ENCODE measurements around the gene UTP14C. TPM values are rescaled to one million over a fixed set of nuclear protein-coding genes. Genes with fewer than 3 reads are reported as not detected.

UTP14C gene
- total RNA-seq, 2 donors from 2014 or later: 13.1 to 15.0 TPM

DNA sequence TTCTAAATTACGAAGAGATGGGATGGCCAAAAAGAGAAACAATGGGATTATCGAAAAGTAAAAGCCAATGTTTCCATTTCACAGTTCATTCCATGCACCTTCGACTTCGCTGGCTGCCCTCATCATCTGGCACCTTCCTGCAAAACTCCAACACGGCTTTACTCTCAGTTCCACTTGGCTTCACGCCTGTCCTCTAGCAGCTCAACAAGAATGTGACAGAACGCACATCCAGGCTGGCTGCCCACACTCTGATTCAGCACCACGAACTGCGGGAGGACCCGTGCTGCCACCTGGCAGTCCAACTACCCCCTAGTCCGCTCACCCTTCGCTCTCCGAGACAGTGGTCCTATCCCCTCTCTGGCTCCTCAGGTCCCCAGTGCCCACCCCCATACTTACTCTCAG, 25.0 kb upstream of the UTP14C start:
- H3K9me3 ChIP-seq: no peaks in the 10 kb centered on the region
- H3K4me3 ChIP-seq: no peak overlapping the region
- H3K27ac ChIP-seq: peak overlapping the region; percentile 40 to 52
- TF ChIP-seq, protein P1, sequence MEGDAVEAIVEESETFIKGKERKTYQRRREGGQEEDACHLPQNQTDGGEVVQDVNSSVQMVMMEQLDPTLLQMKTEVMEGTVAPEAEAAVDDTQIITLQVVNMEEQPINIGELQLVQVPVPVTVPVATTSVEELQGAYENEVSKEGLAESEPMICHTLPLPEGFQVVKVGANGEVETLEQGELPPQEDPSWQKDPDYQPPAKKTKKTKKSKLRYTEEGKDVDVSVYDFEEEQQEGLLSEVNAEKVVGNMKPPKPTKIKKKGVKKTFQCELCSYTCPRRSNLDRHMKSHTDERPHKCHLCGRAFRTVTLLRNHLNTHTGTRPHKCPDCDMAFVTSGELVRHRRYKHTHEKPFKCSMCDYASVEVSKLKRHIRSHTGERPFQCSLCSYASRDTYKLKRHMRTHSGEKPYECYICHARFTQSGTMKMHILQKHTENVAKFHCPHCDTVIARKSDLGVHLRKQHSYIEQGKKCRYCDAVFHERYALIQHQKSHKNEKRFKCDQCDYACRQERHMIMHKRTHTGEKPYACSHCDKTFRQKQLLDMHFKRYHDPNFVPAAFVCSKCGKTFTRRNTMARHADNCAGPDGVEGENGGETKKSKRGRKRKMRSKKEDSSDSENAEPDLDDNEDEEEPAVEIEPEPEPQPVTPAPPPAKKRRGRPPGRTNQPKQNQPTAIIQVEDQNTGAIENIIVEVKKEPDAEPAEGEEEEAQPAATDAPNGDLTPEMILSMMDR (IDR thresholded peaks at IDR 0.05): peak in 1 of 2 donors; percentile 38
- H3K36me3 ChIP-seq: no peaks in the 10 kb centered on the region
- peak; percentile 68 for DNase-seq (ENCODE audit: low spot score)
- H3K4me1 ChIP-seq: peaks cover 0 to 30% of the 10 kb centered on the region in 2 donors
- no peaks in the 10 kb centered on the region for H3K27me3 ChIP-seq

DNA sequence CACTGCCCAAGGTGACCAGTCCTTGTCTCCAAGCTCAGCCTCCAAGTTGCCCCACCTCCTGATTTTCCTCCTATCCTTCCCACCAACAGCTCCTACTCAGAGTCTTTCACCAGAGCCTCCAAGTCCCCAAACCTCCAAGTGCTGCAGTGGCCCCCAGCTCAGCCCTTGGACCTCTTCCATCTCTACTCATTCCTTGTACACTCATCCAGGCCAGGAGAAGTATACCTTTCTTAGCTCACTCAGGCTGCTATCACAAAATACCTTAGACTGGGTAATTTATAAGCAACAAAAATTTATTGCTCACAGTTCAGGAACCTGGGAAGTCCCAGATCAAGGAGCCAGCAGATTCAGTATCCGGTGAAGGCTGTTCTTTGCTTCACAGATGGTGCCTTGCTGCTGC, 24.6 kb upstream of the UTP14C start:
- no peak for DNase-seq (ENCODE audit: low spot score)
- Histone ChIP-seq H3K27ac (peak overlapping the region; percentile 40 to 52), H3K9me3 (no peaks in the 10 kb centered on the region), H3K36me3 (no peaks in the 10 kb centered on the region), H3K27me3 (no peaks in the 10 kb centered on the region), H3K4me1 (peaks cover 0 to 28% of the 10 kb centered on the region in 2 donors), H3K4me3 (no peak overlapping the region)
- TF ChIP-seq, protein P1 (IDR thresholded peaks at IDR 0.05): no peak

DNA sequence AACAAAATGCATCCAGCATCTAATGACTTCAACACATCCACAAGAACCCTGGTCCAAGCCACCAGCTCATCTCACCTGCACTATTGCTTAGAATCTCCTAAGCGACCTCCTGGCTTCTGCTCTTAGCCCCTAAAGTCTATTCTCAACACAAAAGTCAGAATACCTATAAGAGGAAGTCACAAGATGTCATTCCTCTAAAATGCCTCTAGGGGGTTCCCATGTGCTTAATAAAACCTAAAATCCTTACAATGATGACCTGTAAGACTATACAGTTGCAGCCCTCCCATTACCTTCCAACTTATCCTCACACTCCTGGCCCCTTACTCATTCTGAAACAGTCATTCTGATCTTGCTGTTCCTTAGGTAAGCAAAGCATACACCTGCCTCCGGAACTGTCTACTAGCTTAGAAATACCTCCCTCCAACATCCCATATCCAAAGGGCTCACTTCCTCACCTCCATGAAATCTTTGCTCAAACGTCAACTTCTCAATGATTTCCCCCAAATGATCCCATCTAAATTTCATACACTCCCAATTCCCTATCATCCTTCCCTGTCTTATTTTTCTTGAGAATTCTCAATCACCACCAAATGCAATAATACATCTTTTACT, 23.3 kb upstream of the UTP14C start:
- Histone ChIP-seq H3K4me1 (peaks cover 0 to 15% of the 10 kb centered on the region in 2 donors), H3K27me3 (no peaks in the 10 kb centered on the region), H3K27ac (no peak overlapping the region), H3K36me3 (no peaks in the 10 kb centered on the region), H3K9me3 (no peaks in the 10 kb centered on the region), H3K4me3 (no peak overlapping the region)
- TF ChIP-seq, protein P1 (IDR thresholded peaks at IDR 0.05): peak; percentile 77 to 78
- no peak for DNase-seq (ENCODE audit: low spot score)

DNA sequence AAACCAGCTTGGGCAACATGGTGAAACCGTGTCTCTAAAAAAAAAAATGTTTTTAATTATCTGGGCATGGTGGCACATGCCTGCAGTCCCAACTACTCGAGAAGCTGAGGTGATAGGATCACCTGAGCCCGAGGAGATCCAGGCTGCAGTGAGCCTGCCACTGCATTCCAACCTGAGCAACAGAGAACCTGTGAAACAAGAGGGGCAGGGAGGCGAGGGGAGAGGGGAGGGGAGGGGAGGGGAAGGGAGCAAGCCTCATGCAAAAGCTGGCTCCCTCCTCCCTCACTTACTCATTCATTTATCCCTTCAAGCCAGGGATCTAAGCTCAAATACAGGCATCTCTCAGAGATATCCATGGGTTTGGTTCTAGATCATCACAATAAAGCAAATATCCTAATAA, 22.1 kb upstream of the UTP14C start:
- H3K27me3 ChIP-seq: no peaks in the 10 kb centered on the region
- TF ChIP-seq, protein P1 (IDR thresholded peaks at IDR 0.05): no peak
- no peak overlapping the region for H3K27ac ChIP-seq
- no peak overlapping the region for H3K4me3 ChIP-seq
- peaks cover 0 to 9% of the 10 kb centered on the region in 2 donors for H3K4me1 ChIP-seq
- no peaks in the 10 kb centered on the region for H3K9me3 ChIP-seq
- H3K36me3 ChIP-seq: no peaks in the 10 kb centered on the region
- DNase-seq (ENCODE audit: low spot score): no peak

DNA sequence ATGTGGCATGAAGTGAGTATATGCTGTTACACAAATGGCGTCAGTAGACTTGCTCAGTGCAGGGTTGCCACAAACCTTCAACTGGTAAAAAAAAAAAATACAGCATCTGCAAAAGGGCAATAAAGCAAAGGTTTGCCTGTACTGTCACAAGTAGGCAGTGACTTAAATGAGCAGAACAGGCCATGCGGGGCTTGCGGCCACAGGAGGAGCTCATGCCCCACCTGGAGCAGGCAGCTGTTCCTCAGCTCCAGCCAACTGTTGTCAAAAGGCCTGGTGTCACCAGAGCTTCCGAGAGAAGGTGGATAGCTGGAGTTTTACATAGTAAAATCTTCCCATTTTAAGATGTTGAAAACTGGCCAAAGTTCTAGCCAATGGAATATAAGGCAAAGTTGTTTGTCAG, 20.9 kb upstream of the UTP14C start:
- Histone ChIP-seq H3K4me3 (no peak overlapping the region), H3K4me1 (peaks cover 0 to 8% of the 10 kb centered on the region in 2 donors), H3K9me3 (no peaks in the 10 kb centered on the region), H3K36me3 (no peaks in the 10 kb centered on the region), H3K27ac (no peak overlapping the region), H3K27me3 (no peaks in the 10 kb centered on the region)
- TF ChIP-seq, protein P1 (IDR thresholded peaks at IDR 0.05): no peak
- DNase-seq (ENCODE audit: low spot score): no peak

All from right atrium auricular region (tissue), 2 donors.